HL-60 (cell line): ENCODE measurements around the gene WDR20.
"Not testable (repeated sequence)": the region's sequence is repeated elsewhere in the genome, so short reads cannot be mapped to it uniquely, and the experiment has no call there.

Experiments
- DNase-seq, 2 experiments: peaks; one replicate each; pipeline ENCODE4 v3.0.0-alpha.2; 2010 to 2020; ENCODE audit warnings: low read depth in 1 of 2, low spot score in 1 of 2
- H3K27ac ChIP-seq: fragments of 250-450 bp; sonication (Bioruptor Pico); replicated peaks from 2 replicates; pipeline ENCODE4 v1.5.1; 2020; ENCODE audit warnings: mild to moderate bottlenecking, moderate library complexity
- H3K27me3 ChIP-seq: fragments of 250-450 bp; sonication (Bioruptor Pico); 2 replicates; pipeline ENCODE4 v1.5.1; 2021; ENCODE audit warnings: mild to moderate bottlenecking, moderate library complexity; ENCODE audit not compliant: insufficient read depth, poor library complexity, severe bottlenecking
- H3K4me3 ChIP-seq: replicated peaks from 2 replicates; pipeline ENCODE4 v1.5.1; 2011; ENCODE audit warnings: mild to moderate bottlenecking, control low read depth, low read length; ENCODE audit not compliant: insufficient read depth
- GABPA ChIP-seq: IDR thresholded peaks from 2 replicates; pipeline ENCODE4 v1.6.1; 2012; ENCODE audit warnings: low read depth
- POLR2AphosphoS5 ChIP-seq: IDR thresholded peaks from 2 replicates; pipeline ENCODE4 v1.6.1; 2012; ENCODE audit warnings: low read depth
- SPI1 ChIP-seq: IDR thresholded peaks from 2 replicates; pipeline ENCODE4 v1.6.1; 2012; ENCODE audit warnings: low read depth, mild to moderate bottlenecking, borderline replicate concordance
- TF ChIP-seq, protein P1 (sequence below): IDR thresholded peaks from one replicate; pipeline ENCODE4 v1.5.1; 2011; ENCODE audit warnings: low read length, control low read depth, inconsistent platforms; ENCODE audit not compliant: insufficient read depth
- TF ChIP-seq, protein P2 (sequence below): IDR thresholded peaks from 2 replicates; pipeline ENCODE4 v1.6.1; 2012; ENCODE audit warnings: low read depth; ENCODE audit not compliant: insufficient replicate concordance

The WDR20 gene

DNA sequence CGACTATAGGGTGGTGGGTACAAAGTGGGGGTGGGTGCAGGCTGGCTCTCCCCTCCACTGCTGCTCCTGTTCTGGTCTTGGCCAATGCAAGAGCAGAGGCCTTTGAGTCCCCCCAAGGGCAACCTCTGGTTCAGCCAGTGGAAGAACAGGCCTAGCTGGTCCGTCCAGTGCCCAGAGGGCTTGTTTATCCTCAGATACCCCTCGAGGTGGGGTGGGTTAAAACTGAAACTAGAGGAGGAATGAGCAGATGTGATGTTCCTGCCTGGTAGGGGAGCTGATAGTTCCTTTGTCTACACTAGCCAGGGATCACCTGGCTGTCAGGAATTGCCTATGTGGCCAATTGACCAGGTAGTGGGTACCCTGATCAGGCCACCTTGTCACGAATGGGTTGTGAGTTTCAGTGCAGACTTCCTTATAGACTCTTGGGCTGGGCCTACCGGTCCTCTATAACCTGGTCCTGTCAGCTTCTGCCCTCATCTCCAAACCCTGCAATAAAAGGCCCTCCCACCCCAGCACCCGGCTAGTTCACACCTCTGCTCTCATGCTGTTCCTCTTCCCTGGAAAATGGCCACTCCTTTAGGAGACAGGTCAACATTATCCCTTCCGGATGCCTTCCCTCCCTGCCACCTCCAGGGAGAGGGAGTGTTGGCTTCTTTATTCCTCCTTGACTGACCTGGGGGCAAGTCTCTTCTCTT, 42.1 kb upstream of the WDR20 start:
- Histone ChIP-seq H3K4me3 (no peak overlapping the region), H3K27ac (no peak overlapping the region), H3K27me3 (no peaks in the 10 kb centered on the region)
- TF ChIP-seq GABPA: no peak
- DNase-seq: no peak

DNA sequence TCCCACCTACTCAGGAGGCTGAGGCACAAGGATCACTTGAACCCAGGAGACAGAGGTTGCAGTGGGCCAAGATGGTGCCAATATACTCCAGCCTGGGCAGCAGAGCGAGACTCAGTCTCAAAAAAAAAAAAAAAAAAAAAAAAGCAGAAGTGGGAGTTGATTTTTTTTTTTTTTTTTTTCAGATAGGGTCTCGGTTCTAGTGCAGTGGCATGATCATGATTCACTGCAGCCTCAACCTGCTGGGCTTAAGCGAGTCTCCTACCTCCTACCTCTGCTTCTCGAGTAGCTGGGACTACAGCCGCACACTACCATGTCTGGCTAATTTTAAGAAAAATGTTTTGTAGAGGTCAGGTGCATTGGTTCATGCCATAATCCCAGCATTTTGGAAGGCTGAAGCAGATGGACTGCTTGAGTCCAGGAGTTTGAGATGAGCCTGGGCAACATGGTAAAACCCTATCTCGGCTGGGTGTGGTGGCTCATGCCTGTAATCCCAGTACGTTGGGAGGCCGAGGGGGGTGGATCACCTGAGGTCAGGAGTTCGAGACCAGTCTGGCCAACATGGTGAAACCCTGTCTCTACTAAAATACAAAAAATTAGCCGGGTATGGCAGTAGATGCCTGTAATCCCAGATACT, 36.5 kb upstream of the WDR20 start:
- DNase-seq: no peak
- no peak overlapping the region for H3K27ac ChIP-seq

DNA sequence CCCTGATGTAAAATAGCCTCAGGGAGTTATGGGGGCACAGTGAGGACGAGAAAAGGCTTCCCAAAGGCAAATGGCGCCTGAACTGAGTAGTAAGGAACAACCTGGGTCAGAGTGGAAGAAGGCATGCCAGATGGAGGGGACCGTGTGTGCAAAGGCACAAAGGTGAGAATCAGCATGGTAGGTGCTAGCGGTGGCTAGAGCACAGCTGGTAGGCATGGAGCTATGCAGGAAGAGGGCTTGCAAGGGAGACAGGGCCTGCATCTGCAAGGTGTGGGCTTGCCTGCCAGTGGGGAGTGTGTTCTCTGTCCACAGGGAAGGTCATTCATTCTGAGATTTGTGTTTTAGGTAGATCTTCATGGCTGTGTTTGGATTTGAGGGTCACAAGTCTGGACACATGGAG, 34.3 kb upstream of the WDR20 start:
- Histone ChIP-seq H3K27ac (no peak overlapping the region), H3K27me3 (no peaks in the 10 kb centered on the region), H3K4me3 (no peak overlapping the region)
- TF ChIP-seq, protein P1, sequence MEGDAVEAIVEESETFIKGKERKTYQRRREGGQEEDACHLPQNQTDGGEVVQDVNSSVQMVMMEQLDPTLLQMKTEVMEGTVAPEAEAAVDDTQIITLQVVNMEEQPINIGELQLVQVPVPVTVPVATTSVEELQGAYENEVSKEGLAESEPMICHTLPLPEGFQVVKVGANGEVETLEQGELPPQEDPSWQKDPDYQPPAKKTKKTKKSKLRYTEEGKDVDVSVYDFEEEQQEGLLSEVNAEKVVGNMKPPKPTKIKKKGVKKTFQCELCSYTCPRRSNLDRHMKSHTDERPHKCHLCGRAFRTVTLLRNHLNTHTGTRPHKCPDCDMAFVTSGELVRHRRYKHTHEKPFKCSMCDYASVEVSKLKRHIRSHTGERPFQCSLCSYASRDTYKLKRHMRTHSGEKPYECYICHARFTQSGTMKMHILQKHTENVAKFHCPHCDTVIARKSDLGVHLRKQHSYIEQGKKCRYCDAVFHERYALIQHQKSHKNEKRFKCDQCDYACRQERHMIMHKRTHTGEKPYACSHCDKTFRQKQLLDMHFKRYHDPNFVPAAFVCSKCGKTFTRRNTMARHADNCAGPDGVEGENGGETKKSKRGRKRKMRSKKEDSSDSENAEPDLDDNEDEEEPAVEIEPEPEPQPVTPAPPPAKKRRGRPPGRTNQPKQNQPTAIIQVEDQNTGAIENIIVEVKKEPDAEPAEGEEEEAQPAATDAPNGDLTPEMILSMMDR: no peak
- TF ChIP-seq GABPA (no peak), POLR2AphosphoS5 (no peak), SPI1 (no peak)
- TF ChIP-seq, protein P2, sequence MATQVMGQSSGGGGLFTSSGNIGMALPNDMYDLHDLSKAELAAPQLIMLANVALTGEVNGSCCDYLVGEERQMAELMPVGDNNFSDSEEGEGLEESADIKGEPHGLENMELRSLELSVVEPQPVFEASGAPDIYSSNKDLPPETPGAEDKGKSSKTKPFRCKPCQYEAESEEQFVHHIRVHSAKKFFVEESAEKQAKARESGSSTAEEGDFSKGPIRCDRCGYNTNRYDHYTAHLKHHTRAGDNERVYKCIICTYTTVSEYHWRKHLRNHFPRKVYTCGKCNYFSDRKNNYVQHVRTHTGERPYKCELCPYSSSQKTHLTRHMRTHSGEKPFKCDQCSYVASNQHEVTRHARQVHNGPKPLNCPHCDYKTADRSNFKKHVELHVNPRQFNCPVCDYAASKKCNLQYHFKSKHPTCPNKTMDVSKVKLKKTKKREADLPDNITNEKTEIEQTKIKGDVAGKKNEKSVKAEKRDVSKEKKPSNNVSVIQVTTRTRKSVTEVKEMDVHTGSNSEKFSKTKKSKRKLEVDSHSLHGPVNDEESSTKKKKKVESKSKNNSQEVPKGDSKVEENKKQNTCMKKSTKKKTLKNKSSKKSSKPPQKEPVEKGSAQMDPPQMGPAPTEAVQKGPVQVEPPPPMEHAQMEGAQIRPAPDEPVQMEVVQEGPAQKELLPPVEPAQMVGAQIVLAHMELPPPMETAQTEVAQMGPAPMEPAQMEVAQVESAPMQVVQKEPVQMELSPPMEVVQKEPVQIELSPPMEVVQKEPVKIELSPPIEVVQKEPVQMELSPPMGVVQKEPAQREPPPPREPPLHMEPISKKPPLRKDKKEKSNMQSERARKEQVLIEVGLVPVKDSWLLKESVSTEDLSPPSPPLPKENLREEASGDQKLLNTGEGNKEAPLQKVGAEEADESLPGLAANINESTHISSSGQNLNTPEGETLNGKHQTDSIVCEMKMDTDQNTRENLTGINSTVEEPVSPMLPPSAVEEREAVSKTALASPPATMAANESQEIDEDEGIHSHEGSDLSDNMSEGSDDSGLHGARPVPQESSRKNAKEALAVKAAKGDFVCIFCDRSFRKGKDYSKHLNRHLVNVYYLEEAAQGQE: no peak
- DNase-seq: no peak

More for the DNA sequence above, 36.5 kb upstream of the WDR20 start:
- Histone ChIP-seq H3K27me3 (no peaks in the 10 kb centered on the region), H3K4me3 (no peak overlapping the region)
- TF ChIP-seq SPI1 (peak; percentile 76), POLR2AphosphoS5 (no peak)

DNA sequence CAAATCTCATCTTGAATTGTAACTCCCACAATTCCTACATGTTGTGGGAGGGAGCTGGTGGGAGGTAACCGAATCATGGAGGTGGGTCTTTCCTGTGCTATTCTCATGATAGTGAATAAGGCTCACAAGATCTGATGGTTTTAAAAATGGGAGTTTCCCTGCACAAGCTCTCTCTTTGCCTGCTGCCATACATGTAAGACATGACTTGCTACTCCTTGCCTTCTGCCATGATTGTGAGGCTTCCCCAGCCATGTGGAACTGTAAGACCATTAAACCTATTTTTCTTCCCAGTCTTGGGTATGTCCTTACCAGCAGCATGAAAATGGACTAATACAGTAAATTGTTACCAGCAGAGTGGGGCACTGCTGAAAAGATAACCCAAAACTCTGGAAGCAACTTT, 30.4 kb upstream of the WDR20 start:
- DNase-seq, H3K27me3 ChIP-seq, H3K4me3 ChIP-seq, H3K27ac ChIP-seq: not testable (repeated sequence)

DNA sequence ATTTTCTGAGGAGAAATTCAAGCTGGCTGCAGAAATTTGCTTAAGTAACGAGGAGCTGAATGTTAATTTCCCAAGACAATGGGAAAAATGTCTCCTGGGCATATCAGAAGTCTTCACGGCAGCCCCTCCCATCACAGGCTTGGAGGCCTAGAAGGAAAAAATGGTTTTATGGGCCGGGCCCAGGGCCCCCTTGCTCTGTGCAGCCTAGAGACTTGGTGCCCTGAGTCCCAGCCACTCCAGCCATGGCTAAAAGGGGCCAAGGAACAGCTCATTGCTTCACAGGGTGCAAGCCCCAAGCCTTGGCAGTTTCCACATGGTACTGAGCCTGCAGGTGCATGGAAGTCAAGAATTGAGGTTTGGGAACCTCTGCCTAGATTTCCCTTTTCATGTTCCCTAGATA, 28.6 kb upstream of the WDR20 start:
- DNase-seq: no peak
- Histone ChIP-seq H3K27me3 (no peaks in the 10 kb centered on the region), H3K27ac (no peak overlapping the region), H3K4me3 (no peak overlapping the region)
- no peak for TF ChIP-seq POLR2AphosphoS5
- TF ChIP-seq, protein P1: no peak
- no peak for TF ChIP-seq SPI1
- no peak for TF ChIP-seq GABPA
- TF ChIP-seq, protein P2: no peak
